ENCODE data around the gene TTYH1. TPM values are rescaled to one million over a fixed set of nuclear protein-coding genes. Genes with fewer than 3 reads are reported as not detected.

Gene TTYH1
- total and polyA plus RNA-seq, 2 of the 8 experiments (the other 6 are each of a cell fraction or from before 2014, with no cell fraction given), result 26.7 to 46.5 TPM

GRCh38 chr19:54392105-54392504 lies 23.2 kb upstream of the TTYH1 start:
- H3K79me1 ChIP-seq (ENCODE audit: low read depth, low read length), result no peaks in the 10 kb centered on the region
- H3K14ac ChIP-seq (ENCODE audit: insufficient read length), result no peak overlapping the region
- no peaks in the 10 kb centered on the region for H3K9me3 ChIP-seq (ENCODE audit: insufficient read depth in 2 of 2, low read depth in 1 of 2, low read length in 1 of 2)
- H3K79me2 ChIP-seq (ENCODE audit: control insufficient read depth in 1 of 2, insufficient read depth in 2 of 2, low read length in 2 of 2), result no peaks in the 10 kb centered on the region
- H4K91ac ChIP-seq (replicated peaks; ENCODE audit: insufficient read length, low read length), result no peak overlapping the region
- no peaks in the 10 kb centered on the region for H3K36me3 ChIP-seq (ENCODE audit: control insufficient read depth in 2 of 4, insufficient read depth in 4 of 4, low read length in 3 of 4)
- H3K18ac ChIP-seq (ENCODE audit: extremely low read depth, low read length), result no peak overlapping the region
- DNase-seq (ENCODE audit: low read depth in 1 of 2, low spot score in 2 of 2), result no peak
- H2AFZ ChIP-seq (ENCODE audit: low read length), result no peak overlapping the region
- no peak overlapping the region for H4K8ac ChIP-seq (ENCODE audit: extremely low read depth, insufficient read depth, low read length)
- ChIA-PET POLR2A (ENCODE audit: partially characterized antibody) (interaction anchor here (1.1 to 1.6 kb wide), 9 partner anchors 8 to 191 kb away, joined by 3 to 9 read pairs (median 4); partner anchors contain the start of gene RPS9), CTCF (ENCODE audit: partially characterized antibody) (interaction anchor here (0.5 to 7.1 kb wide), 41 partner anchors 10 to 1394 kb away, joined by 3 to 109 read pairs (median 5); partner anchors contain the start of genes LAIR1, LENG8, LILRA4 and MBOAT7)
- H3K27ac ChIP-seq (ENCODE audit: low read depth, low read length), result no peak overlapping the region
- H3K4me2 ChIP-seq (ENCODE audit: insufficient read depth in 1 of 2, low read depth in 2 of 2, low read length in 2 of 2), result 0 out of 4 replicates have a peak overlapping the region, but pooled peaks of 1 of the 2 experiments have one; percentile 16
- H2AK5ac ChIP-seq (ENCODE audit: low read depth, low read length), result no peak overlapping the region
- H3K56ac ChIP-seq (replicated peaks; ENCODE audit: insufficient read length, low read depth, low read length), result no peak overlapping the region
- peaks cover 0 to 2% (median 0%) of the 10 kb centered on the region in 4 experiments; a peak in 2 of 7 replicates for H3K27me3 ChIP-seq (replicated peaks in 1 of 4; ENCODE audit: control insufficient read depth in 3 of 4, extremely low read depth in 1 of 4, insufficient read depth in 3 of 4, low read length in 3 of 4)
- H2BK20ac ChIP-seq (ENCODE audit: low read length), result no peak overlapping the region
- H3K4me3 ChIP-seq (ENCODE audit: extremely low read depth in 1 of 4, insufficient read depth in 2 of 4, low read depth in 3 of 4, low read length in 4 of 4), result no peak overlapping the region
- no peak for FAIRE-seq
- no peak overlapping the region for H2BK5ac ChIP-seq (ENCODE audit: low read depth, low read length)
- no peak overlapping the region for H3K23ac ChIP-seq (ENCODE audit: insufficient read length)
- H2BK120ac ChIP-seq (replicated peaks; ENCODE audit: low read depth, low read length), result no peak overlapping the region
- H3K9ac ChIP-seq (replicated peaks in 1 of 4; ENCODE audit: extremely low read depth in 1 of 4, low read depth in 3 of 4, low read length in 3 of 4), result no peak overlapping the region
- H4K5ac ChIP-seq (ENCODE audit: insufficient read length, low read depth, low read length), result no peak overlapping the region
- H4K20me1 ChIP-seq (replicated peaks in 1 of 2; ENCODE audit: control insufficient read depth in 1 of 2, insufficient read depth in 2 of 2, low read length in 2 of 2), result no peaks in the 10 kb centered on the region
- no peak overlapping the region for H3K4ac ChIP-seq (replicated peaks; ENCODE audit: insufficient read length, low read depth, low read length)
- TF ChIP-seq CHD1 (IDR thresholded peaks at IDR 0.05; ENCODE audit: low read depth, low read length), result no peak
- no peak for TF ChIP-seq CEBPB (IDR thresholded peaks at IDR 0.05; ENCODE audit: low read depth, low read length)
- no peak for TF ChIP-seq TEAD4 (IDR thresholded peaks at IDR 0.05; ENCODE audit: low read depth, low read length)
- no peak for TF ChIP-seq BCL11A (IDR thresholded peaks at IDR 0.05; ENCODE audit: low read depth in 2 of 2, low read length in 2 of 2)
- TF ChIP-seq, protein P1, sequence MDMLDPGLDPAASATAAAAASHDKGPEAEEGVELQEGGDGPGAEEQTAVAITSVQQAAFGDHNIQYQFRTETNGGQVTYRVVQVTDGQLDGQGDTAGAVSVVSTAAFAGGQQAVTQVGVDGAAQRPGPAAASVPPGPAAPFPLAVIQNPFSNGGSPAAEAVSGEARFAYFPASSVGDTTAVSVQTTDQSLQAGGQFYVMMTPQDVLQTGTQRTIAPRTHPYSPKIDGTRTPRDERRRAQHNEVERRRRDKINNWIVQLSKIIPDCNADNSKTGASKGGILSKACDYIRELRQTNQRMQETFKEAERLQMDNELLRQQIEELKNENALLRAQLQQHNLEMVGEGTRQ (IDR thresholded peaks at IDR 0.05; ENCODE audit: low read length), result no peak
- TF ChIP-seq POU5F1 (IDR thresholded peaks at IDR 0.05; ENCODE audit: low read depth, low read length), result no peak
- no peak for TF ChIP-seq TBP (IDR thresholded peaks at IDR 0.05; ENCODE audit: low read depth, low read length)
- no peak for TF ChIP-seq POLR2AphosphoS5 (IDR thresholded peaks at IDR 0.05; ENCODE audit: low read depth, low read length)
- TF ChIP-seq CBX8 (IDR thresholded peaks at IDR 0.05; ENCODE audit: borderline replicate concordance, low read depth, low read length), result no peak
- no peak for TF ChIP-seq CREB1 (IDR thresholded peaks at IDR 0.05)
- TF ChIP-seq TAF7 (optimal IDR thresholded peaks at IDR 0.05; ENCODE audit: borderline replicate concordance, low read depth, low read length), result no peak
- no peak overlapping the region for H2BK15ac ChIP-seq (ENCODE audit: low read length)
- H3K4me1 ChIP-seq (replicated peaks in 1 of 4; ENCODE audit: control insufficient read depth in 3 of 4, insufficient read depth in 4 of 4, low read length in 3 of 4), result peaks cover 0 to 9% (median 6%) of the 10 kb centered on the region in 4 experiments; a peak in 6 of 7 replicates
- no peak overlapping the region for H2BK12ac ChIP-seq (ENCODE audit: low read depth, low read length)
- no peaks in the 10 kb centered on the region for H3K23me2 ChIP-seq (ENCODE audit: low read depth, low read length)
- WGBS, 2 experiments (ENCODE audit: extremely low coverage in 1 of 2, insufficient coverage in 1 of 2, insufficient read length in 1 of 2, insufficient replicate concordance in 2 of 2, low coverage in 1 of 2, low lambda C conversion rate in 2 of 2, missing lambda C conversion rate in 1 of 2), result 93% methylated on average over 4 of the region's 5 CpGs; no CpG with 5 or more reads in 1 of the 2 experiments

All from H1 (cell line).